Ishikawa (cell line): ENCODE data around the gene SLX4.

Experiments
- CEBPB ChIP-seq: IDR thresholded peaks from 2 replicates; pipeline ENCODE4 v1.6.1; 2012
- CREB1 ChIP-seq: IDR thresholded peaks from 2 replicates; pipeline ENCODE4 v1.6.1; 2012; ENCODE audit warnings: low read depth
- EGR1 ChIP-seq: IDR thresholded peaks from 2 replicates; pipeline ENCODE4 v1.6.1; 2012
- EP300 ChIP-seq: IDR thresholded peaks from 2 replicates; pipeline ENCODE4 v1.6.1; 2012; ENCODE audit warnings: borderline replicate concordance
- FOXM1 ChIP-seq: IDR thresholded peaks from 2 replicates; pipeline ENCODE4 v1.6.1; 2012; ENCODE audit warnings: low read depth, borderline replicate concordance
- NFIC ChIP-seq: IDR thresholded peaks from 2 replicates; pipeline ENCODE4 v1.6.1; 2012
- RAD21 ChIP-seq: IDR thresholded peaks from 2 replicates; pipeline ENCODE4 v1.6.1; 2012; ENCODE audit warnings: low read depth
- TAF1 ChIP-seq: IDR thresholded peaks from 2 replicates; pipeline ENCODE4 v1.6.1; 2012; ENCODE audit warnings: low read depth, mild to moderate bottlenecking
- TCF12 ChIP-seq: IDR thresholded peaks from 2 replicates; pipeline ENCODE4 v1.6.1; 2012; ENCODE audit warnings: low read depth
- TEAD4 ChIP-seq: IDR thresholded peaks from 2 replicates; pipeline ENCODE4 v1.6.1; 2012
- YY1 ChIP-seq: IDR thresholded peaks from 2 replicates; pipeline ENCODE4 v1.6.1; 2012; ENCODE audit warnings: low read depth
- ZBTB7A ChIP-seq: IDR thresholded peaks from 2 replicates; pipeline ENCODE4 v1.6.1; 2012; ENCODE audit warnings: low read depth
- TF ChIP-seq, protein P1 (sequence below): IDR thresholded peaks from 2 replicates; pipeline ENCODE4 v1.6.1; 2012
- TF ChIP-seq, protein P2 (sequence below): IDR thresholded peaks from 2 replicates; pipeline ENCODE4 v1.6.1; 2012
- TF ChIP-seq, protein P3 (sequence below): IDR thresholded peaks from 2 replicates; pipeline ENCODE4 v1.6.1; 2012; ENCODE audit warnings: low read depth, mild to moderate bottlenecking

The SLX4 gene

DNA sequence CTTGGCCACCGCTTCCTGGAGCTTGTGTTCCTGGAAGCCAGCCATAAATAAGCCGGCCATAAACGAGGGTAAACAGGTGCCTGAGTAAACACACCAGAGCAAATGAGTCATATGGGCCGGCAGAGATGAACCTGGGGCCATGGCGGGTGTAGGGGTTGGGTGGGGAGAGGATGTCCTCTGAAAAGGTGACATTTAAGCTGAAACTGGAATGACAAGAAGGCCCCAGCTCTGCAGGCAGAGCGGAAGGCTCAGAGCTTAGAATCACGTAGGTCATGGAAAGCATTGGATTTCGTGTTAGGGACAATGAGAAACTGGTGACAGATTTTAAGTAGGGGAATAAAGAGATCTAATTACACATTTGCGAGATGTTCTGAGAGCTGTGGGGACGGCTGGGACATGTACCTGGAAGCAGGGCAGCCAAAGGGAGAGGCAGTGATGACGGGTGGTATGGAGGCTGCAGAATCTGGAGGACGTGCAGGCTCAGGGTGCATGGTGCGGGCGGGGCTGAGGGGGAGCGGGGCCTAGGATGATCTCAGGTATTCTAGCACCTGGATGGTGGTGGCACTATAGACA lies 35.0 kb upstream of the SLX4 start:
- TF ChIP-seq TEAD4 = no peak
- TF ChIP-seq CREB1 = no peak
- TF ChIP-seq YY1 = no peak
- TF ChIP-seq RAD21 = no peak

DNA sequence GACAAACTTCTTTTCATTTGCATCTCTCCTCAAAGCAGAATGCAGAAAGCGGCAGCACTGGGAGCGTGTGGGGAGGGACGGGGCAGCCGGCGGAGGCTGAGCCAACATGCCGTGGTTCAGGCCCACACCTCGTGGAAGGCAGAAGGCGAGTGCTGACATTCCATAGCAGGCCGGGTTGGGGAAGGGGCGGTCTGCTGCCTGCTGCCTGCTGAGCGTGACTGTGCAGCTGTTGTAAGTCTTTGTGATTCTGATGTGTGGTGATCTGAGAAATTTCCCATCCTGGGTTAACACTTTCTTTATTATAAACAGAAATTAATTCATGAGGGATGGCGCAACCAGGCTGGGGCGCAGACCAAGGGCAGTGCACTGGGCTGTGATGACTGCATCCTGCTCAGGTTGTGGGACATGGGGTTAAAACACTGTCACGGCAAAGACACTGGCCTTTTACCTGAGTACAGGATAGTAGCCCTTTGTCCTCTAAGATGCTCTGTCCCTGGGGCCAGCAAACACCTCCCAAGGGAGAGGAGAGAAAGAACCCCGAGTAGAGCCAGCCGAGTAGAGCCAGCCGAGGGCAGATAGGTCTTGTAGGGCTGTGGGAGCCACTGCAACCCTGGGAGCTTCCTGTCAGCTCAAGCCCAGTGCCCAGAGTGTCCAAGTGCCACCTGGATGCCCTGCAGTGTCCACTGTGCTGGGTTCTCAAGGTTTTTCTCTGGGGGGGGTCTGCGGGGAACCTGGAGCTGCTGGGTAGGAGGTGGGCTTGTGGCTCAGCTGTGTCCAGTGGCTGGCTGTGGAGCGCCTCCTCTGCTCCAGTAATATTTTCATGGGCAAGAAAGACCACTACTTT lies 34.3 kb upstream of the SLX4 start:
- TF ChIP-seq EP300 (no peak), RAD21 (no peak), ZBTB7A (no peak), TEAD4 (no peak), CREB1 (no peak), NFIC (no peak), CEBPB (no peak), TCF12 (no peak), FOXM1 (no peak), TAF1 (no peak), EGR1 (no peak), YY1 (no peak)
- TF ChIP-seq, protein P1, sequence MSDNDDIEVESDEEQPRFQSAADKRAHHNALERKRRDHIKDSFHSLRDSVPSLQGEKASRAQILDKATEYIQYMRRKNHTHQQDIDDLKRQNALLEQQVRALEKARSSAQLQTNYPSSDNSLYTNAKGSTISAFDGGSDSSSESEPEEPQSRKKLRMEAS = no peak
- TF ChIP-seq, protein P2, sequence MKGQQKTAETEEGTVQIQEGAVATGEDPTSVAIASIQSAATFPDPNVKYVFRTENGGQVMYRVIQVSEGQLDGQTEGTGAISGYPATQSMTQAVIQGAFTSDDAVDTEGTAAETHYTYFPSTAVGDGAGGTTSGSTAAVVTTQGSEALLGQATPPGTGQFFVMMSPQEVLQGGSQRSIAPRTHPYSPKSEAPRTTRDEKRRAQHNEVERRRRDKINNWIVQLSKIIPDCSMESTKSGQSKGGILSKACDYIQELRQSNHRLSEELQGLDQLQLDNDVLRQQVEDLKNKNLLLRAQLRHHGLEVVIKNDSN = no peak
- TF ChIP-seq, protein P3, sequence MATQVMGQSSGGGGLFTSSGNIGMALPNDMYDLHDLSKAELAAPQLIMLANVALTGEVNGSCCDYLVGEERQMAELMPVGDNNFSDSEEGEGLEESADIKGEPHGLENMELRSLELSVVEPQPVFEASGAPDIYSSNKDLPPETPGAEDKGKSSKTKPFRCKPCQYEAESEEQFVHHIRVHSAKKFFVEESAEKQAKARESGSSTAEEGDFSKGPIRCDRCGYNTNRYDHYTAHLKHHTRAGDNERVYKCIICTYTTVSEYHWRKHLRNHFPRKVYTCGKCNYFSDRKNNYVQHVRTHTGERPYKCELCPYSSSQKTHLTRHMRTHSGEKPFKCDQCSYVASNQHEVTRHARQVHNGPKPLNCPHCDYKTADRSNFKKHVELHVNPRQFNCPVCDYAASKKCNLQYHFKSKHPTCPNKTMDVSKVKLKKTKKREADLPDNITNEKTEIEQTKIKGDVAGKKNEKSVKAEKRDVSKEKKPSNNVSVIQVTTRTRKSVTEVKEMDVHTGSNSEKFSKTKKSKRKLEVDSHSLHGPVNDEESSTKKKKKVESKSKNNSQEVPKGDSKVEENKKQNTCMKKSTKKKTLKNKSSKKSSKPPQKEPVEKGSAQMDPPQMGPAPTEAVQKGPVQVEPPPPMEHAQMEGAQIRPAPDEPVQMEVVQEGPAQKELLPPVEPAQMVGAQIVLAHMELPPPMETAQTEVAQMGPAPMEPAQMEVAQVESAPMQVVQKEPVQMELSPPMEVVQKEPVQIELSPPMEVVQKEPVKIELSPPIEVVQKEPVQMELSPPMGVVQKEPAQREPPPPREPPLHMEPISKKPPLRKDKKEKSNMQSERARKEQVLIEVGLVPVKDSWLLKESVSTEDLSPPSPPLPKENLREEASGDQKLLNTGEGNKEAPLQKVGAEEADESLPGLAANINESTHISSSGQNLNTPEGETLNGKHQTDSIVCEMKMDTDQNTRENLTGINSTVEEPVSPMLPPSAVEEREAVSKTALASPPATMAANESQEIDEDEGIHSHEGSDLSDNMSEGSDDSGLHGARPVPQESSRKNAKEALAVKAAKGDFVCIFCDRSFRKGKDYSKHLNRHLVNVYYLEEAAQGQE = no peak

DNA sequence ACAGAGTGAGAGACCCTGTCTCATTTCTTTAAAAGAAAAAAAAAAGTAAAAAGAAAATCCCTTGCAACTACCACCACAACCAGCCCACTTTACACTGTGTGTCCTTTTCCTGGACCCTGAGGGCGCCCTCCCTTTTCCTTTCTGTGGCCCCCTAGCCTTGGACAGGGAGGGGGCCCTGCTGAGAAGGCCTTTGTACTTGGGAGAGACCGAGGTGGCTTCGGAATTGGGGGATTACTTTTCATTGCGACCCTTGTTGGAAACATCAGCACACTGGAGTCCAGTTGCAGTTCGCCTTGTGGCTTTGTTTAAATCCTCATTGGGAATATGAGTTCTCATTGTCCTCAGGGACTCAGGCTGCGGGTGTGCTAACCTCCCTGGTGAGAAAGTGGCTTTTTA lies 33.7 kb upstream of the SLX4 start:
- TF ChIP-seq FOXM1 (no peak), NFIC (no peak), EGR1 (no peak), ZBTB7A (no peak), TCF12 (no peak)
- TF ChIP-seq, protein P2 = no peak

DNA sequence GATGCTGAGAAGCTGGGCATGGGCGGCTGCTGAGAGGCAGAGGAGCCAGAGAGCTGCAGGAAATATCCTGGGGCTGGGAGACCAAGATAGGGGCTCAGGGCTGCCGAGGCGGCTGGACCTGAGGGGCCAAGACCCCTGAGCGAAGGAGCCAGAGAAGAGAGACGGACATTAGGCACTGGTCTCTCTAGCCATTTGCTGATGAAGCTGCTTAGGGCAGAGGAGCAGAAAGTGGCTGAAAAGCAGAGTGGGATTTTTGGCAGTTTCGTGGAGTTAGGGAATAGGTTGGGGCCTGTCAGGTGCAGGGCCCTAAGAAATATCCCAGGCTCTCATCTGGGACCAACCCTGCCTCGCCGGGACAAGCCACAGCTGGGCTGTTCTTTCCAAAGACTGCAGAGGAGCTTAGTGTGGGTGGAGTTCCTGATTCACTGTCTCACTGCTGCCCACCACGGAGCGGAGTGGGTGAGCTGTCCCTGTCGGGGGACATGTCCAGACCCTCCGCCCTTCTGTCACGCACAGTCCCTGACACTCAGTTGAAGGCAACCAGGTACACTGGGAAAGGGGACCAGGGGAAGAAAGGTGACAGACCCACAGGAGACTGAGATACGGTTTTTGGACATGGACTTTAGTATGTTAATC lies 31.8 kb upstream of the SLX4 start:
- TF ChIP-seq CREB1 = no peak
- TF ChIP-seq CEBPB = no peak
- TF ChIP-seq, protein P2 = no peak
- no peak for TF ChIP-seq EP300
- TF ChIP-seq TAF1 = no peak
- no peak for TF ChIP-seq YY1
- TF ChIP-seq, protein P1 = no peak
- TF ChIP-seq TCF12 = no peak
- TF ChIP-seq FOXM1 = no peak

DNA sequence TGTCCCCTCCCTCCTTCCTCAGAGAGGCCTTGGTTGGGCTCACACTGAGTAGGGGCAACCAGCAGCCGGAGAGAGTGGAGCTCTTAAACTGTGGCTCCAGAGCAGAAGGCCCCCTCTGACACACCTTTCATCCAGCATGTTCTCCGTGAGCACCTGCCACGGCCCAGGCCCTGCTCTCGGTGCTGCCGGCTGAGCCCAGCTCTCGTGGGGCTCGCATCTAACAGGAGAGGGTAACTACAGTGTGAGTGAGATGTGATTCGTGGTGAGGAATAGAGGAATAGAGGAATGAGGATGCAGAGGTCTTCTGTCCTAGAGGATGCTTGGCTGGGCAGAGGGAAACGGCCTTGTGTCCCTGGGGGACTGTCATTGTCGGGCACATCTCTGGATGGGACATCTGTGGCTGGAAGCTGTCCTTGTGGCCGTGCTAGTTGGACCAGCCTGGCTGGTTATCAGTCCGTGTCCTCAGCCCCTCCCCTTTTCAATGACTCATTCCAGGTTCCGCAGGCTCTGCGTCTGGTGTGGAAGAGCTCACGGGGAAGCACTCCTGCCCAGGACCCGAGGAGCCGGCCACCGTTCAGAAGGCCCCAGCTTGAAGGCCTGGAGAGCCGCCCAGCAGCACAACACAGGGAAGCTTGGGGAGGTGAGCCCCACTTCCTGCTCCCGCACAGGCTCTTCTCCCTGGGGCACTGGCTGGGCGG lies 31.1 kb upstream of the SLX4 start:
- TF ChIP-seq RAD21 = no peak
- TF ChIP-seq, protein P1 = no peak

DNA sequence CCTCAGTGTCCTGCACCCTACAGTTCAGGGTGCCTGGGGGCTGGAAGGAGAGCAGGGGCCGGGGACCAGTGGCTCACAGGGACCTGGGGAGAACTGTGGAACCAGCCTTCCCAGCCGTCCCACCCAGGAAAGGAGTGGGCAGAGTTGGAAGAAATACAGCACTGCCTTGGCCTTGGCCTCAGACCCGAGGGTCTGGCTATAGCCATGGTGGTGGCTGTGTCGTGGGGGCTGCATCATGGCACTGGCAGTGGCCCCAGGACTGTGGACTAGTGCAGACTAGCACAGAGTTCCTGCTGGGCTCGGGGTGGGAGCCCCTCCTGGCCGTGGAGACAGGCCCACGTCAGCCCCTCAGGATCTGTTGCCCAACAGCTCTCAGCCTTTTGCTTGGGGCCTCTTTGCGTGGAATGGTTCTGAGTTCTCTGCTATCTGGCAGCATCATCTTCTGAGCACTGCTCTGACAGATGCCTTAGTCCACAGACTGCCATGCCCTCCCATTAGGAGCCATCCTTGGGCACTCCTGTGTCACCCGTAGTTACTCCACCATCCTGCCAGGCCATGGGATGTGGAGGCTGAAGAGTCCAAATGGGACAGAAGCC lies 30.5 kb upstream of the SLX4 start:
- TF ChIP-seq, protein P2 = no peak
- no peak for TF ChIP-seq EGR1
- no peak for TF ChIP-seq ZBTB7A
- TF ChIP-seq, protein P3 = no peak
- TF ChIP-seq TAF1 = no peak
- TF ChIP-seq EP300 = no peak
- no peak for TF ChIP-seq CREB1
- no peak for TF ChIP-seq CEBPB
- TF ChIP-seq FOXM1 = no peak
- TF ChIP-seq, protein P1 = no peak
- TF ChIP-seq RAD21 = no peak
- no peak for TF ChIP-seq TEAD4
- no peak for TF ChIP-seq TCF12
- no peak for TF ChIP-seq NFIC
- no peak for TF ChIP-seq YY1
